GM12891 (cell line): Measurements from ENCODE around the gene MCAT.

Source experiments
- POLR2A ChIP-seq: IDR thresholded peaks from 2 replicates; pipeline ENCODE4 v1.6.1; 2011; ENCODE audit warnings: low read depth, low read length, control low read depth
- POLR2AphosphoS5 ChIP-seq: IDR thresholded peaks from 2 replicates; pipeline ENCODE4 v1.6.1; 2011; ENCODE audit warnings: low read depth, low read length, control low read depth
- SPI1 ChIP-seq: IDR thresholded peaks from 2 replicates; pipeline ENCODE4 v1.6.1; 2011; ENCODE audit warnings: low read depth, low read length, control low read depth
- TAF1 ChIP-seq: IDR thresholded peaks from 2 replicates; pipeline ENCODE4 v1.6.1; 2011; ENCODE audit warnings: low read depth, low read length, control low read depth

DNA sequence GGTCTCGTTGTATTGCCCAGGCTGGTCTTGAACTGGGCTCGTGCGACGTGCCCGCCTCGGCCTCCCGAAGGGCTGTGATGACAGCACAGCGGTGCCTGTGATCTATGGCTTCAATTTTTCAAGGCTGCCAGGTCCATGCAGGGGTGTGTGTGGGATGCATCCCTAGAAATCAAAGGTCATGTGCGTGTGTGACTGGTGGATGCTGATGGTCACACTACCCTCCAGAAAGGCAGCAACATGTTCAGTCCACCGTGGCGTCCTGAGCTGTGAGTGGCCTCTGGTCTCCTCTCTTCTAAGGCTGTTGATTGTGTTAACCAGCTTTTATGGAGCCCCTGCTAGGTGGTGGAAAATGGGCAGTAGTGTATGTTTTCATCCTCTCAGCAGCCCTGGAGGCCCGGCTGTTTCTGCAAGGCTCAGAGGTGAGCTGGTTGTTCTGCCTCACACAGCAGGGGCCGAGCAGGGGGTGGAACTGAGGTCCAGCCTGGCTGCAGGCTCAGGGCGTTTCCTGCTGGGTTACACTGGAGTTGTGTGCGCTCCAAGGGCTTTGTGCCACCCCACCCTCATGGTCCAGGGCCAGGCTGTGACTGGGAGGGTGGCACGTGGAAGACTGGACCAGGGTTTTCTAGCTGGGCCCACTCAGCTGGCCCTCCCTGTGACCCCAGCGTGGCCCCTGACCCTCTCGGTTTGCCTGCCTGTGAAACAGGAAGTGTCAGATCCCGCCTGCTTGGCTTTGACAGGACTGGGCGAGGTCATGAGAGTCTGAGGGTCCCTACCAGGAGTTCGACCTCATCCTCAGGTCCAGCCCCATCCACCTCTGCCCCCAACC, 25.0 kb downstream of the MCAT start:
- no peak for TF ChIP-seq TAF1
- peak; percentile 72 for TF ChIP-seq SPI1
- TF ChIP-seq POLR2A, result no peak
- TF ChIP-seq POLR2AphosphoS5, result no peak
